ENCODE results near the gene CREG1.

DNA sequence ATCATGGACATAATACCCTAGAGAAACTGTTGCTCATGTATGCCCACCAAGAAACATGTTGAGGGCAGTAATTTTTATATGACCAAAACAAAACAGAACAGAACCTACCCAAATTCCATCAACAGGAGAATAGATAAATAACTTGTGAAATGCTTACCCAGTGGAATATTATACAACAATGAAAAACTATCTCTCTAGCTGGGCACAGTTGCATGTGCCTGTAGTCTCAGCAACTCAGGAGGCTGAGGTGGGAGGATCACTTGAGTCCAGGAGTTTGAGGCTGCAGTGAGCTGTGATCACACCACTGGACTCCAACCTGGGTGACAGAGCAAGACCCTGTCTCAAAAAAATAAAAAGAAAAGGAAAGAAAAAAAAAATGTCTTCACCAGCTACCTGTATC lies 38.9 kb upstream of the CREG1 start:
- TF ChIP-seq, protein P1, sequence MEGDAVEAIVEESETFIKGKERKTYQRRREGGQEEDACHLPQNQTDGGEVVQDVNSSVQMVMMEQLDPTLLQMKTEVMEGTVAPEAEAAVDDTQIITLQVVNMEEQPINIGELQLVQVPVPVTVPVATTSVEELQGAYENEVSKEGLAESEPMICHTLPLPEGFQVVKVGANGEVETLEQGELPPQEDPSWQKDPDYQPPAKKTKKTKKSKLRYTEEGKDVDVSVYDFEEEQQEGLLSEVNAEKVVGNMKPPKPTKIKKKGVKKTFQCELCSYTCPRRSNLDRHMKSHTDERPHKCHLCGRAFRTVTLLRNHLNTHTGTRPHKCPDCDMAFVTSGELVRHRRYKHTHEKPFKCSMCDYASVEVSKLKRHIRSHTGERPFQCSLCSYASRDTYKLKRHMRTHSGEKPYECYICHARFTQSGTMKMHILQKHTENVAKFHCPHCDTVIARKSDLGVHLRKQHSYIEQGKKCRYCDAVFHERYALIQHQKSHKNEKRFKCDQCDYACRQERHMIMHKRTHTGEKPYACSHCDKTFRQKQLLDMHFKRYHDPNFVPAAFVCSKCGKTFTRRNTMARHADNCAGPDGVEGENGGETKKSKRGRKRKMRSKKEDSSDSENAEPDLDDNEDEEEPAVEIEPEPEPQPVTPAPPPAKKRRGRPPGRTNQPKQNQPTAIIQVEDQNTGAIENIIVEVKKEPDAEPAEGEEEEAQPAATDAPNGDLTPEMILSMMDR (conservative IDR thresholded peaks at IDR 0.05; ENCODE audit: low read length): no peak
- no peak for TF ChIP-seq EZH2phosphoT487 (IDR thresholded peaks at IDR 0.05; ENCODE audit: borderline replicate concordance, low read depth, low read length)
